K562 (cell line): Measurements from ENCODE around the gene SPRED2. TPM values are rescaled to one million over a fixed set of nuclear protein-coding genes. Genes with fewer than 3 reads are reported as not detected.
A peak's percentile ranks its signal among the peaks of the same experiment; 100 is the strongest.

Source experiments
- ATF1 ChIP-seq, 2 experiments: fragments of 450-650 bp in 1 of 2; IDR thresholded peaks; 2 replicates each; pipeline ENCODE4 v1.6.1; 2016; ENCODE audit warnings: missing compliant biosample characterization in 1 of 2, missing genetic modification characterization in 1 of 2
- BRD4 ChIP-seq: fragments of 200-600 bp; sonication (generic); IDR thresholded peaks from 2 replicates; pipeline ENCODE4 v1.6.1; 2017; ENCODE audit warnings: inconsistent platforms
- BRD9 ChIP-seq: fragments of 450-650 bp; IDR thresholded peaks from 2 replicates; pipeline ENCODE4 v1.6.1; 2018; ENCODE audit warnings: low read depth; ENCODE audit not compliant: partially characterized antibody
- C11orf30 ChIP-seq: fragments of 450-650 bp; IDR thresholded peaks from 2 replicates; pipeline ENCODE4 v1.6.1; 2016; ENCODE audit warnings: low read depth, mild to moderate bottlenecking
- COPS2 ChIP-seq: fragments of 450-650 bp; conservative IDR thresholded peaks from 2 replicates; pipeline ENCODE4 v1.6.1; 2016; ENCODE audit warnings: mild to moderate bottlenecking, moderate library complexity
- FOXA3 ChIP-seq, 2 experiments: fragments of 450-650 bp in 1 of 2; sonication (generic) in 1 of 2; formaldehyde crosslinking; IDR thresholded peaks in 1 of 2; conservative IDR thresholded peaks in 1 of 2; 2 replicates each; pipeline versions ENCODE4 v1.4.0 to v1.8.0; 2020 to 2022; ENCODE audit warnings: mild to moderate bottlenecking in 2 of 2, missing genetic modification reagents in 1 of 2
- GABPA ChIP-seq: fragments of 200-800 bp; sonication (Bioruptor generic); conservative IDR thresholded peaks from 2 replicates; pipeline ENCODE4 v1.6.1; 2016; ENCODE audit warnings: low read depth, missing genetic modification characterization, missing compliant biosample characterization
- GATAD2A ChIP-seq: fragments of 450-650 bp; IDR thresholded peaks from 2 replicates; pipeline ENCODE4 v1.6.1; 2017
- L3MBTL2 ChIP-seq: fragments of 450-650 bp; IDR thresholded peaks from 2 replicates; pipeline ENCODE4 v1.6.1; 2016; ENCODE audit warnings: mild to moderate bottlenecking, moderate library complexity
- LCOR ChIP-seq: sonication (generic); formaldehyde crosslinking; IDR thresholded peaks from 2 replicates; pipeline ENCODE4 v1.8.0; 2022; ENCODE audit warnings: mild to moderate bottlenecking, missing genetic modification reagents
- POLR2A ChIP-seq: fragments of 450-650 bp; conservative IDR thresholded peaks from 2 replicates; pipeline ENCODE4 v1.6.1; 2016
- POLR2H ChIP-seq: IDR thresholded peaks from 2 replicates; pipeline ENCODE4 v1.6.1; 2016; ENCODE audit warnings: missing genetic modification characterization, low read depth, mild to moderate bottlenecking, control low read depth, missing compliant biosample characterization, moderate library complexity
- SIX5 ChIP-seq, 2 experiments: IDR thresholded peaks; 2 replicates each; pipeline ENCODE4 v1.6.1; 2011; ENCODE audit warnings: low read length in 2 of 2, borderline replicate concordance in 1 of 2, low read depth in 1 of 2, mild to moderate bottlenecking in 1 of 2, moderate library complexity in 1 of 2; ENCODE audit not compliant: insufficient read depth in 1 of 2
- SMARCB1 ChIP-seq: IDR thresholded peaks from 2 replicates; pipeline ENCODE4 v1.6.1; 2011; ENCODE audit warnings: improper control_type of control experiment, low read depth; ENCODE audit not compliant: insufficient read length
- TAF1 ChIP-seq: IDR thresholded peaks from 2 replicates; pipeline ENCODE4 v1.6.1; 2011; ENCODE audit warnings: mild to moderate bottlenecking, low read length, moderate library complexity; ENCODE audit not compliant: insufficient read depth, control insufficient read depth, severe bottlenecking; ENCODE audit errors: extremely low read depth
- TCF7L2 ChIP-seq: fragments of 150-350 bp; IDR thresholded peaks from 2 replicates; pipeline ENCODE4 v1.6.1; 2016; ENCODE audit warnings: low read depth, mild to moderate bottlenecking, low read length, moderate library complexity
- U2AF2 ChIP-seq: fragments of 200-400 bp; formaldehyde crosslinking; optimal IDR thresholded peaks from 2 replicates; pipeline ENCODE3; 2017; ENCODE audit warnings: low read depth, mild to moderate bottlenecking, low read length
- ZNF253 ChIP-seq: fragments of 250-450 bp; sonication (Bioruptor Pico); conservative IDR thresholded peaks from 2 replicates; pipeline ENCODE4 v1.6.1; 2021; ENCODE audit warnings: mild to moderate bottlenecking
- ZNF592 ChIP-seq: fragments of 450-650 bp; IDR thresholded peaks from 2 replicates; pipeline ENCODE4 v1.6.1; 2017; ENCODE audit warnings: antibody characterized with exemption, mild to moderate bottlenecking
- ZNF655 ChIP-seq: fragments of 250-450 bp; sonication (Bioruptor Pico); IDR thresholded peaks from 2 replicates; pipeline ENCODE4 v1.5.0; 2021
- ZNF830 ChIP-seq: fragments of 250-450 bp; sonication (Bioruptor Pico); IDR thresholded peaks from 2 replicates; pipeline ENCODE4 v1.5.0; 2021; ENCODE audit warnings: mild to moderate bottlenecking
- polyA plus RNA-seq, 8 experiments: library from polyadenylated mRNA; depleted of rRNA in 4 of 8; stranded (reverse) in 5 of 8; unstranded in 3 of 8; fragments of >200 nt; fragmentation: Nextera tagmentation in 2 of 8; fragmentation: Illumina TruSeq in 1 of 8; extraction: Ambion mirVana in 2 of 8; extraction: Trizol in 1 of 8; gene quantifications; 2 replicates each; pipeline versions ENCODE4 v1.2.1 to v1.2.3, GENCODE V29; 2011 to 2014; ENCODE audit warnings: inconsistent platforms in 1 of 8, missing spikeins in 1 of 8
- total RNA-seq, 7 experiments: library from RNA; depleted of rRNA in 6 of 7; stranded (reverse); fragments of >200 nt in 6 of 7; fragmentation: Illumina TruSeq in 2 of 7; extraction: Trizol in 2 of 7; gene quantifications; 2 replicates each; pipeline versions ENCODE4 v1.2.1 to v1.2.3, GENCODE V29; 2011 to 2021; ENCODE audit warnings: low replicate concordance in 1 of 7
- TF ChIP-seq, protein P1 (sequence below): fragments of 250-450 bp; sonication (Bioruptor Pico); IDR thresholded peaks from 2 replicates; pipeline ENCODE4 v1.5.0; 2022; ENCODE audit warnings: mild to moderate bottlenecking

Gene SPRED2
- total and polyA plus RNA-seq, 9 of the 15 experiments (the other 6 are each of a cell fraction or from before 2014, with no cell fraction given): 4.6 to 50.8 (median 14.1) TPM

GRCh38 chr2:65436824-65437221 lies 4.4 kb upstream of the SPRED2 start (continued):
- TF ChIP-seq TAF1 (no peak), GABPA (tag) (no peak), COPS2 (no peak), L3MBTL2 (peak; percentile 44; the same call in 1 of the 2 replicates), SMARCB1 (no peak), U2AF2 (no peak), C11orf30 (peak; percentile 61; the same call in 1 of the 2 replicates), POLR2A (peak; percentile 9; the same call in 1 of the 2 replicates), GATAD2A (no peak), BRD9 (peak; percentile 57), BRD4 (no peak), ZNF655 (no peak), ZNF592 (peak; percentile 22; the same call in 1 of the 2 replicates), POLR2H (tag) (peak; percentile 78), SIX5 (IDR thresholded peaks at IDR 0.05; ENCODE audit: borderline replicate concordance in 1 of 2, insufficient read depth in 1 of 2, low read depth in 1 of 2, low read length in 2 of 2) (no peak), ZNF830 (CRISPR knock-in tag) (no peak), ZNF253 (CRISPR knock-in tag) (no peak), FOXA3 (CRISPR knock-in tag; conservative IDR thresholded peaks at IDR 0.05 in 1 of 2, IDR thresholded peaks at IDR 0.05 in 1 of 2) (no peak), TCF7L2 (no peak), LCOR (CRISPR knock-in tag) (0 out of 2 replicates have a peak, but pooled peaks have one; percentile 2), ATF1 (CRISPR knock-in tag; IDR thresholded peaks at IDR 0.05) (no peak), ATF1 (tag; IDR thresholded peaks at IDR 0.05) (peak; percentile 82; the same call in 1 of the 2 replicates)
- TF ChIP-seq, protein P1, sequence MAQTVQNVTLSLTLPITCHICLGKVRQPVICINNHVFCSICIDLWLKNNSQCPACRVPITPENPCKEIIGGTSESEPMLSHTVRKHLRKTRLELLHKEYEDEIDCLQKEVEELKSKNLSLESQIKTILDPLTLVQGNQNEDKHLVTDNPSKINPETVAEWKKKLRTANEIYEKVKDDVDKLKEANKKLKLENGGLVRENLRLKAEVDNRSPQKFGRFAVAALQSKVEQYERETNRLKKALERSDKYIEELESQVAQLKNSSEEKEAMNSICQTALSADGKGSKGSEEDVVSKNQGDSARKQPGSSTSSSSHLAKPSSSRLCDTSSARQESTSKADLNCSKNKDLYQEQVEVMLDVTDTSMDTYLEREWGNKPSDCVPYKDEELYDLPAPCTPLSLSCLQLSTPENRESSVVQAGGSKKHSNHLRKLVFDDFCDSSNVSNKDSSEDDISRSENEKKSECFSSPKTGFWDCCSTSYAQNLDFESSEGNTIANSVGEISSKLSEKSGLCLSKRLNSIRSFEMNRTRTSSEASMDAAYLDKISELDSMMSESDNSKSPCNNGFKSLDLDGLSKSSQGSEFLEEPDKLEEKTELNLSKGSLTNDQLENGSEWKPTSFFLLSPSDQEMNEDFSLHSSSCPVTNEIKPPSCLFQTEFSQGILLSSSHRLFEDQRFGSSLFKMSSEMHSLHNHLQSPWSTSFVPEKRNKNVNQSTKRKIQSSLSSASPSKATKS: no peak
